GM12892 (cell line): Measurements from ENCODE around the gene CFAP97D2.

Experiments used
- POLR2A ChIP-seq: IDR thresholded peaks from 2 replicates; pipeline ENCODE4 v1.6.1; 2011; ENCODE audit warnings: low read depth, low read length, control low read depth
- POLR2AphosphoS5 ChIP-seq: IDR thresholded peaks from 2 replicates; pipeline ENCODE4 v1.6.1; 2011; ENCODE audit warnings: low read depth, low read length, control low read depth

GRCh38 chr13:114230117-114230516 lies 51.1 kb downstream of the CFAP97D2 start:
- TF ChIP-seq POLR2AphosphoS5 (no peak), POLR2A (no peak)
